ENCODE results near the gene RASGRF2.

RASGRF2 gene

GRCh38 chr5:81171769-81172168, 211.6 kb downstream of the RASGRF2 start:
- no peak for DNase-seq (ENCODE audit: low spot score)

- no peak for DNase-seq (ENCODE audit: low spot score)
These were observed 212.5 kb downstream of the RASGRF2 start for GRCh38 chr5:81172710-81173109.

- DNase-seq (ENCODE audit: low spot score), result no peak
These were observed 216.9 kb downstream of the RASGRF2 start for GRCh38 chr5:81177061-81177460.

GRCh38 chr5:81179959-81180358, 219.8 kb downstream of the RASGRF2 start:
- no peak for DNase-seq (ENCODE audit: low spot score)

- DNase-seq (ENCODE audit: low spot score), result no peak
These were observed 220.8 kb downstream of the RASGRF2 start for GRCh38 chr5:81180780-81181460.

DNA sequence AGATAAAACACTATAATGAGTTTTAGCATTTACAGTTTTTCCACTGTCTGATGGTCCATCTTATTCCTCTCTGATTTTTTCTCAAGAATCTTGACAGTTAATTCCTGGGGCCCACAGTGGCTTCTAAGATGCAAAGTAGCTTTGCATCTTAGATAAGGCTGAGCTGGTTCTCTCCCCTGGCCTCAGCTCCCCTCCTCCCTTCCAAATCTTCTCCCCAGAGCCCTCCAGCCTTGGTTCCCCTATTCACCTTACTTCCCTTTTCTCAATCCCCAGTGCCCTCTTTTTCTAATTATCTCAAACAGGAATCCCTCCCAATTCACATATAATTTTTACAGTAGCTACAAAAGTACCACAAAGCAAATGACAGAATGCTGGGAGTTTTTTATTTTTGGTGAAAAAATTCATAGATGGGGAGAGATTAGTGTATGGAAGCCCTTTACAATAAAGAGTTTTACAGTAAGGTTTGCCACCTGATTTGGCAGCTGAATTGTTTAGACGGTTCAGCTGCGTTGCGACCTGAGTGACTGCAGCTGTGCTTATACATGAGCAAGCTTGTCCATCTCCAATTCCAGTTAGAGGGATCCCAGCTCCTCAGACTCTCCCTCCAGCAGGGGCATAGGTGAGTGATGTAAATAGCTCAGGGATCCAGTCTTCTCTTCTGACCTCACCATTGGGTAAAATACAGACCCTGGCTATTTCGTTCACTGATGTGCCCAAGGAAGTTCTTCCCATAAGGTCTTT, 221.6 kb downstream of the RASGRF2 start:
- no peak for DNase-seq (ENCODE audit: low spot score)

DNA sequence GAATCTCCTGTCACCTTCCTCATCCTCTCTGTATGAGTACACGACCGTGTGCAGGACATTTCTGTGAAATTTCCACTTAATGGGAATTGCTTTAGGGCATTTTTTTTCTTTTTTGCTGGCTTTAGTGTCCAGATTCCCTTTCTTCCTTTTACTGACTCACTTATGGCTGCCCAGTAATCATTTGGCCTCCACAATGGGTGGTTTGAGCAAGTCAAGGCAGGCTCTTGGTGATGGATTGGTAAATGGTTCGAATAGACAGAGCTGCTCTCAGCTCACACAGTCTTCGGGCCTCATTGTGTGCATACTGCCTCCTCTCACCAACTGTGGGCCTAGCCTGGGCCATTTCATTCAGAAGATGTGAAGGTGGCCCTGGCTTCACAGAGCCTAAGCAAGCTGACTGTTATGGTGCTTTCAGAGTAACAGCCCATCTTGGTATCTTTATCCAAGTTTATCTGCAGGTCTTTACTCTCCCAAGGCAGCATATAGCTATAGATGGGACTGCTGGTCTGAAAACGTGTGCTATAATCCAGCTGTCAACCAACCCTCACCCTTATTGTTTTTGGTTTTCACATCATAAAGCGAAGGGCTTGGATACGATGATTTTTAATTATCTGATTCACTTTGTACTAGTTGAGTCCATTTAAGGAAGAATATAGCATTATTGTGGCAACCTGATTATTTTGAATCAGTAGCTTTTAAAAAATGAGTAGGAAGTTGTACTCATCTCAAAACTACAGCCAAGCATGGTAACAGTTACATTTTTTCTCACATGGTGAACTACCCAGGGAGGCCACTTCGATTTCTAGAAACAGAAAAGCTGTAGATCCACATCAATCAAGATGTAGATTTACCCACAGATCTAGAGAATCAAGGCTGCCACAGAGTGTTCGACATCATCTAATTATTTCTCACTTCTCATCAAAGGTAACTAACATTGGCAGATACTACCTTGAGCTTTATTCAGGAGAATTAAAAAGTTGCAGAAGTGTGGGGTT, 222.5 kb downstream of the RASGRF2 start:
- DNase-seq (ENCODE audit: low spot score), result no peak

DNA sequence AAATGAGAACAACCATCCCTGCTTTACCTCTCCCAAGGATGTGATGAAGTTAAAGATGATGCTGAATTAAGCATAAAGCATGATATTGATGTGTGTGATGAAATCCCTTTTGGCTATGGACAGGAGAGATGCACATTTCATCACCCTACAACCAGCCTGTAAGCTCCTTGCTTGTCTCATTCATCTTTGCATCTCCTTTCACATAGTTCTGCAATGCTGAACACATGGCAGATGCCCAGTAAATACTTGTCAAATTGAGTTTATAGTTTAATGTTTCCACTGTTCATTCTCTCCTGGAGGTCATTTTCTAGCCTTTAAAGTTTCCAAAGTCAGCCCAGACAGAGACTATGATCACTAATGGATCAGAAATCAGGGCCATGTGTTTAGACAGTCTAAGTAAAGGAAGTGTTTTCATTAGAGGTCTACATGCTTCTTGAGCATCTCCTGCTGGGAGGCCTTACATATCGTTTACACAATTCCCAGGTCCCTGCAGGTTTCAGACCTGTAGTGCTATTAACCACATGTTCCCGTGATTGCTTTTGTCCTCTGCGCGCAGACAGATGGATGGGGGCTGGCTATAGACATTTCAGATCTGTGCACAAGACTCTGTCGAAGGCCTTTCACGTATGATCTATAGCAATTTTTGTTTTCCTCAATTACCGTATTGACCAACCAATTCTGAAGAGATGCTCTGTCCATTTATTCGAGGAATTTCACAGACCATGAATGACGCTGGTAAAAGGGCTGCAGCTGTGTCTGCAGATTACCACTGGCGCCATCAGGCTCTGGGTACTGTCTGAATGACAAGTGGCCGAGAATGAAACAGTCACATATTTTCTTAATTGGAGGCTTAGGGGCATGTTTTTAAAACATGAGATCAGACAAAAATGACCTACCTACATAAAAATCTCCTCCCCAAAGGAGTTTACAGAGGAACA, 223.9 kb downstream of the RASGRF2 start:
- no peak for DNase-seq (ENCODE audit: low spot score)

DNA sequence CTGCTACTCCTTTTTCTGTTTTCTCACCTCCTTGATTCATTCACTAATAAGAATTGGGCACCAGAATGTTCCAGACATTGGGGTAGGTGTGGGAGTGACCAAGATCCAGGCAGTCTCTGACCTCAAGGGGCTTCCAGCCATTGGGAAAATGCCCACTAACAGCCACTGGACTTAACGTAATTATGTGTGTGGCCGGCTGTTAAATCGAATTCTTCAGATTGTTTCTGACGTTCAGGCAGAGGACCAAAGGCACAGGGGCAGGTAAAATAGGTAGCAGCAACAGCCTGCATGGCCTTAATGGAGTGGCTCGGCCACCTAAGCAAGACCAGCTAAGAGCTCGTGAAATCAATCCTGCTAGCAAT, 224.6 kb downstream of the RASGRF2 start:
- no peak for DNase-seq (ENCODE audit: low spot score)

DNA sequence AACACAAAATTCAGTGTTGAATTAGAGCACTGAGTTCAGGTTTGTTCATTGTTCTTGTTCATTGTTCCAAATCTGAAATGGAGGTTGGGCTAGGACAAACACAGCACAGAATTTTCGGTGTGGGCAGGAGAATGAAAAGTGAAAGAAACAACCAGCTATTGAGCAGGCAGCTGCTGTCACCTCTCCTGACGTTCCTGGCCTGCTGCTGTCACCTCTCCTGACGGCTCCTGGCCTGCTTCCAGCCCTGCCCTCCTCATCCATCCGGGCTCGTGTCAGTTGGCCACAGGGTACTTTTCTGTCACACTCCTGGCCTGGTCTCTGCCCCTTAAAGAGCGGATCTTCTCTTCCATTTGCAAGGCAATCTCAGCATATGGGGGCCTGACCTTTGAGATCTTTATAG, 227.7 kb downstream of the RASGRF2 start:
- DNase-seq (ENCODE audit: low spot score), result no peak

DNA sequence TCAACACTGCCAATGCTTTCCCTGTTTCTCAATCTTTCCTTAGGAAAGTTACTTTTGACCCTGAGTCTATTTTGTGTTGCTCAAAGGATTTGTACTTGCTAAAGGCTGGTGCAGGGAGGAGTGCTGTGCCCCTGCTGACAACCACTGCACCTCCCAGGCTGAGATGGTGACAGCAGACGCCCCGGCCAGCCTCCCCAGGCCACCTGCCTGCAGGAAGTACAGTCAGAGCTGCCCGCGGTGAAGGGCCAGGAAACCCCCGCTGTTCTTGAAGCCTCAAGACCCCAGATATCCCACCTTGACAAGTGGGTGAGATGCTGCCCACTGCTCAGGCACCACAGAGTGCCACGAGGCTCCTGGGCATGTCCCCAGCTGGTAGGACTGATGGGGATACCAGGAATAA, 228.8 kb downstream of the RASGRF2 start:
- DNase-seq (ENCODE audit: low spot score), result no peak

DNA sequence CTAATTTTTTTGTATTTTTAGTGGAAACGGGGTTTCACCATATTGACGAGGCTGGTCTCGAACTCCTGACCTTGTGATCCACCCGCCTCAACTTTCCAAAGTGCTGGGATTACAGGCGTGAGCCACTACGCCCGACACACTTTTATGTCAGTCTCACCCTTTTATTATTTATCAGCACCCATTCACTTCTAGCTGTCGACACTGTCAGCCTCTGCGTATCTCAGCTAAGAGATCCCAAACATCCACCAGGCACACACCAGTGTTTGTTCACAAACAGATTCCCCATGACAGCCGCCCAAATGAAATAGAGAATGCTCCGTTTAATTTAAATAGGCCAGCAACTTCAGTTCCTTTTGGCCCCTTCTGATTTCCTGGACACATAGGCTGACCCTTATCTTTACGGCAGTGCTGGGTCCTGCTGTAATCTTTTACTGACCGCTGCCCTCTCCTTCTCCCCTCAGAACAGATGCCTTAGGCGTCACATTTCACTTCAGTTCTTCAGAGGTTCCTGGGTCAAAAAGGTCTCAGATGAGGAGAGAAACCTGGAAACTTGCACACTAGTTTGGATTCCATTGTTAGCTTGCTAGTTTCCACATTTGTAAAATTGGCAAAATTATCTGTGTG, 229.8 kb downstream of the RASGRF2 start:
- no peak for DNase-seq (ENCODE audit: low spot score)

DNA sequence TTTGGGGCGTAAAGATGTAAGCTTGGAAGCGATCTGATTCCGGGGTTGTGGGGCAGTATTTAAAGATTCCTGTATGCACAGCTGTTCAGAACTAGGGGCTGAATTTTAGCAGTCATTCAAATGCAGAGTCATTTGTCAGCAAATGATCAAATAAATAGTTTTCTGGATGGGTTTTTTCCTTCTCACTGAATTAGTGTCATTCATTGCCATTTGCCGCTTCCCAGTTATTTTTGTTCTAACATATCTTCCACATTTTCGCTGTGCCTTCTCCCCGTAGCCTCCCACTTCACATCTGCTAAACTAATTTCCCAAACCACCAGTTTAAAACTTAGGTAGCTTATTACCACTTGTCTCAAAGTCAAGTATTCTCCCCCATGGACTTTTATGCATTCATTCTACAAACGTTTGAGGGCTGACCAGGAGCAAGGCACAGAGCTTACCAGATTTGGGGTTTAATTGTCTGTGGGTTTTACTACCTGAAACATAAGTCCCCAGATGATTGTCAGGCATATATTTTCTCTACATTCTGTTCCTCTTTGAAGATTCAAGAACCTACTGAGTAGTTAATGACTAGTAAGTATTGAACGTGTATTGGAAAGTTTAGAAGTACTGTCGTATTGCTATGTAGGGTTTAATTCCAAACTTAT, 231.7 kb downstream of the RASGRF2 start:
- no peak for DNase-seq (ENCODE audit: low spot score)

DNA sequence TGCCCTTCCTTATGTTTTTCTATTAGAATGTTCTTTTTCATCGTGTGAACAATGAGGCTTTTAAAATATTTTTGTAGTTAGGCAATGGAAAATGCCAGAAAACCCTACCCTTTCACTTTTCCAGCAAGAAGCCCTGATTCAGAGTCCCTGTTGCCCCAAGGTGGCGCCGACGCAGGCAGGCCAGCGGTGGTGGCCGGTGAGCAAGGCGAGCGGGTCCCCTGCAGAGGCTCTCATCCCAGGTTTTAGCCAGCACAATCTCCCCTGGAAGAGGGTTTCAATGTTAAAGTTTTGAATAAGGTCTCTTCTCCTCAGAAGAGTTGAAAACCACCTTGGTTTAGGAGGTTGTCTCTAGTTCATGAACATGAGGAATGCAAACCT, 232.2 kb downstream of the RASGRF2 start:
- peak; percentile 36 for DNase-seq (ENCODE audit: low spot score)

GRCh38 chr5:81194633-81195334, 234.6 kb downstream of the RASGRF2 start:
- peak; percentile 95 for DNase-seq (ENCODE audit: low spot score)

- no peak for DNase-seq (ENCODE audit: low spot score)
These were observed 235.3 kb downstream of the RASGRF2 start for GRCh38 chr5:81195335-81195929.

DNA sequence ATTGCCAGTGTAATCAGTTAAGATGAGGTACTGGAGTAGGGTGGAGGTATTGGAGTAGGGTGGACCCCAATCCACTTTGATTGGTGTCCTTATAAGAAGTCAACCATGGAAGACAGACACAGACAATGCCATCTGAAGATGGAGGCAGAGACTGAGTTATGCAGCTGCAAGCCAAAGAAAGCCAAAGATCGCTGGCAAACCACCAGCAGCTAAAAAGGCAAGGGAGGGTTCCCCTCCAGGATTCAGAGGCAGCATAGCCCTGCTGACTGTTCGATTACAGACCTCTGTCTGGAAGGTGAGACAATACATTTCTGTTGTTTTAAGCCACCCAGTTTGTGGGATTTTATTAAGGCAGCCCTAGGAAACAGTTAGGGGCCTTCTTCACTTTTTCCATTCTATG, 242.5 kb downstream of the RASGRF2 start:
- DNase-seq (ENCODE audit: low spot score), result no peak

DNA sequence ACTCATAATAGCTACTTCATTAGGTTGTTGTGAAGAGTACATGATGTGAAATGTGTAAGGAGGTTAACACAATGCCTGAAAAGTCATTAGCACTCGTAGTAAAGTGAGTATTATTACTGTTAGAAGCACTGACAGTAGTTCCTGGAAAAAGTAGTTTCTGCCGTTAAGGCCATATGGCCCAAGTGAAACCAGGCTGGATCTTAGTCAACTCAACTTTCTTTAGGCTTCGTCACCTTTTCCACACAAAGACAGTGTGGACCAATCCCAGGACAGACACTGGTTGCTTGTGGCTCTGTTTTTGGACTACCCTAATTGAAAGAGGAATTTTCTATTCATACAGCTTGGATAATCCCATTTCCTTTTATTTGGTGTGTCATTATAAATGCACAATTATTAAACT, 243.6 kb downstream of the RASGRF2 start:
- DNase-seq (ENCODE audit: low spot score), result no peak

DNA sequence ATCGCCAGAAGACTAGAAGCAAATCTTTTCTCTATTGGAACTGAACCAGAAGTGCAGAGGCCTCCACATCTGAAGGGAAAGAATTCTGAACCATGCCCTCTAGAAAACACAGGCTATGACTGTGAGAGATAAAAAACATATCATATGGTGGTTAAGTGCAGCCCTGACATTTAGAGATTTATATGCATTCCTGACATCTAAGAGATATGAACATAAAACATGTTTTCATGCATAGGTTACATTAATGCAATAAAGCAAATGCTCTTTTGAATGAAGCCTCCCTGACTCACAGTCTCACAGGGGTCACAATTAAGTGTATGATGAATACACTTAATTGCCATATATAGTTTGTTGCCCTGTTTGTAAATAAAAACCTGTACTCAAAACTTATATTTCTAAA, 244.0 kb downstream of the RASGRF2 start:
- DNase-seq (ENCODE audit: low spot score), result no peak

GRCh38 chr5:81205058-81205457, 244.9 kb downstream of the RASGRF2 start:
- DNase-seq (ENCODE audit: low spot score), result no peak
